ENCODE results near the gene FOXF1.

FOXF1 gene

DNA sequence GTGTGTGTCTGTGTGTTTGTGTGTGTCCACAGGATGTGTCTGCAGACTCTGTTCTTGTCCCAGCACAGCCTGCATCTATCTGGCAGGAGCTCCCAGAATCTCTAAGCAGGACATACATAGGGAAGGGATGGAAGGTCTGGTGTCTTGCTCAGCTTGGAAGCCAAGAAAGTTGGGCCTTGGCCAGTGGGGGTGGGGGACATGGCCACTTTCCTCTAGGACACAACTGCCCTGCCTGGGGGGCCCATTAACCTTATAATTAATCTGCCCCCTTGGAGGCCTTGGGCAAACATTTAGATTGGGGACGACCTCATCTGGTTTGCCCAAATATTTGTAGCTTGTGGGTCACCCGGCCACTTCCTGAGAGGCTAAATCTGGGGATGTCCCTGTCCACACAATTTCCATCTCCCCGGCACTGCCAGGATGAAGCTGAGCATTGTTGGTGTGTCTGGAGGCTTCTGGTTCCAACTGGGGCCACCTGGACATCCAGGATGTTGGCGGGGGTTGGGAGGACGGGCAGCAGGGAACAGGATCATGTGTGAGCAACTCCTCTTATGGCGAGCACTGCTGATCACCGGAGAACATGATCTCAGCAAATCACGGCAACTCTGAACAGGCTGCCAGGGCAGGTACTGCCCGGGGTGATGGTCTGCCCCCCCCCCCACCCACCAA, 17.2 kb upstream of the FOXF1 start:
- DNase-seq (ENCODE audit: low read depth in 2 of 2), result no peak

DNA sequence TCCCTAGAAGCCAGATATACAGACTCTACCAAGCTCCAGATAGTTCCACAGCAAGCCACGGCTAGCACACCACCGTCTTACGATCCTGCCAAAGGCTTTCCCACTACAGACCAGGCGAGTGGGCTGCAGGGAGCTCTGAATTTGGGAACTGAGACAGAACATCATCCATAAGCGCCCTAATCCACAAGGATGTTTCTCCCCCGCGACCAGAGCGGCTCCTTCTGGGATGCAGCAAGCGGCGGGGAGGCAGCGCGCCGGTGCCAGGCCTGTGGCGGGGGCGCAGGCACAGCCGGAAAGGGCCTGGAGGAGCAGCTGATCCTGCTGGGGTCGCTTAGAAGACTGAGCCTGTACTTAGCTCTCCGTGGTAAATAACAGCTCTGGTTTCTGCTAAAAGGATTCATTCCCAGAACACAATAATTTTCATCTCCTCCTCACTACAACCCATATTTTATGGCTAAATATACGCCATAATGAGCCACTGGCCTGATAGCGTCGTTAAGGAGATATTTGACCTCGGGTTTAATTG, 16.2 kb upstream of the FOXF1 start:
- no peak for DNase-seq (ENCODE audit: low read depth in 2 of 2)

DNA sequence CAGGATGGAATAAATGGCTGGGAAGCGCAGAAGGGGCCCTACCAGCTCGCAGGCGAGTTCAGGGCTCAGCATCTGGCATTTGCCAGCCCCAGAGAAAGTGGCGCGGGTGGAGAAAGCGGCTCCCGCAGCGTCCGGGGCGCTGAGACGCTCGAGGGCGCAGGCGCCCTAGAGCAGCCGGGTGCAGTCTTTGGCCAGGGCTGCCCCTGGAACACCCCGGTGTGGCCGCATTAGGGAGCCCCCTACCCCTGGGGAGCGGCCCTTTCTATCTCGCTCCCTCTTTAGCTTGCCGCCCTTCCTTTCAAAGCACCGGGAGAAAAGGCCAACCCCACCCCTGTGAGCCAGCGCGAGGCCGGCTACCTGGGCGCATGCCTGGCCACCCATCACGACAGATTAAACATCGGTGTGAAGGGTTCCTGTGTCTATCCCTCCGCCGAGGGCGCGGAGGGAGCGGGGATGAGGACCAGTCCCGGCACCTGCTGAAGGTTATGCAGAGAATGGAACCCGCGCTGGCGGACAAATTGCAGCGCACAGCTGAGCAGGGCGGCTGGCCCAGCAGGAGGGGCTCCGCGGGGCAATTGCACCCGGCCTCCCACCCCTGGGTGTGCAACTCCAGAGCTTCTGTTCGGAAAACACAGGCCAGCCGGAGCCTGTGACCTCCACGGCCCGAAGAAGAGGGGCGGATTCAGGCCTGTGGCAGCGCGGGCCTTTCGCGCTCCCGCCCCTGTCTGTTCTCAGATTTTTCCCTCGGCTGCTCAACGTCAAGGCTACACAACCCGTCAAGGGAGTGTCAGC, 15.6 kb upstream of the FOXF1 start:
- DNase-seq (ENCODE audit: low read depth in 2 of 2), result no peak

DNA sequence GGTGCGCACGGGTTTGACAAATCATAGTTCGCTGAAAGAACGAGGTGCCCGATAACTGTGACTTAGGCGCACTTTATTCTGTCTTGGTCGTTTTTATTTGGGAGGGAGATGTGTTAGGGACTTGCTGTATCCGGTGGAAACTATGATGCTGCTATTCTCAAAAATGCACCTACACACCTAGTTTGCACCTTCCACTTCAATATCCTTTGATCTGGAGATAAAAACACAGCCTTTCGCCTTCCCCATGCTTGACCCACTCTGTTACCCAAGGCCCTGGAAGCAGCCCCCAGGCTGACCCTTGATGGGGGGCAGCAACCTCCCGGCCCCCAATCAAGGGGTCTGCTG, 15.0 kb upstream of the FOXF1 start:
- no peak for DNase-seq (ENCODE audit: low read depth in 2 of 2)

DNA sequence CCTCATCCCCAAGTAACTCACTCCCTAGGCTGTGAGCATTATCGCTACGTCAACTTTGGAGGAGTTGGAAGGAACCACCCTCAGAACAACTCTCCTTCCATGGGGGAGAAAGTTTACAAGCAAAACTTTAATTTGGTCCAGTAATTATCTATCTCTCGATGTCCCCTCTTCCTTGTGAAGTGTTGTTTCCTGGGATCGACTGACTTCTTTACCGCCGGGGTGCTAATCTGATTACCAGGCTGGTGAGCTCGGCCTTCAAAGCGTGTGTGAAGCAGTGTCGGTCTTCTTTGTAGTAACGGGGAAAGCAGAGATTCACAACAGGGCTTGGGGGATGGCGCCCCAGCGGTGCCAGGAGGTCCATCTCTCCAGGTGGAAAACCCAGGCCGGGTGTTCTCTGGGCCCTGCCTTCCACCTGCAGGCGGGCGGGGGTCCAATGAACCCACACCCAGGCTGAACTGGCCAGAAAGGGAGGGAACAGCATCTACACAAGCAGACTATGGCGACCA, 14.5 kb upstream of the FOXF1 start:
- DNase-seq (ENCODE audit: low read depth in 2 of 2), result no peak

DNA sequence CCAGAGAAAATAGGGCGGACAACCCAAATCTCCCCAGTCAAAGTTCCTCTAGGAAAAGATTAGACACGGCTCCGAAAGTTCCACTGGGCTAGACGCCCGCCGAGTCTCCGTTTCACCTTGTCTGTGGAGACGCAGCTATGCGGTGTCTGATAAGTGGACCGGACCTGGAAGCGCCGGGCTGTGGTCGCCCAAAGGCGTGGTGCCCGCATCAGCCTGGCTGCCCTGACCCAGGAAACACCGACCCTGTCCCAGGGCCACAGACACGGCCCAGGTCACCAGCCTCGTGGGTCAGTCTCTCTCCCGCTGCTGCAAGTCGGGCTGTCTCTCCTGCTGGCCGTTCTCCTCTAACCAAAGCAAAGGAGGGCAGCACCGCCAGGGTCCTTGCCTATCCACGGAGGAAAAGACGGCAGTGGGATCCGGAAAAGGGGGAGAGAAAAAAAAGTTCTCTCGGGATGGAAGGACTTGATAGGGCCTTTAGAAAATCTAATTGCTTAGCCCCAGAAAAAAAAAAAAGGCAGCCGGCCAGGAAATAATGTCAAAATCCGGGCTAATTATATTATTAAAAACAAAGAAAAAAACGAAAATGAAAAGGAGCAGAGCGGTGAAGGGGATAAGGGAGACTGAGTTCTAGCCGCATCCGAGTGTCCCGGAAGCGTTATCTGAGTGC, 13.9 kb upstream of the FOXF1 start:
- DNase-seq (ENCODE audit: low read depth in 2 of 2), result no peak

DNA sequence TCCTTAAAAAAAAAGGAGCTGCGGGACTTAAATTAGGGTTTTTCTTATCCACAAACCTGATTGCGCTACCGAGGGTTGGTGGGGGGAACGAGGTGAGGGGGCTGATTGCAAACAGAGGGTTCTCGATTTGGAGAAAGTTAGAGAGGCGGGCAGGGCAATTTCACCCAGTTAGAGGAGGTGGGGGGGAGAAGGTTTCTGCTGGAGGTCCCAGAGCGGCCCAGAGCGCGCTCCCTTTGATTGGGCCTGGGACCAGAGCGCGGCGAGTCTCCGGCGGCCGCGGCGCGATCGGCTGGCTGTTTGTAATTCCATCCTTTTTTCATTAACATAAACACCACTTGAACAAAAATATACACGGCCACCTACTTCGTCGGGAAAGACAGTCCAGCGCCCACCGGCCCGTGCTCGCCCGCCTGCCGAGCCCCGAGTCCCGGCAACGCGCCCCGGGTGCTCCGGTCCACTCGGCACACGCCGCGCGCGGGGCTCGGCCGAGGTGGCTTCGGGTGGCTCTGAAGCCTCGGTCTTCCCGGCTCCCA, 13.3 kb upstream of the FOXF1 start:
- DNase-seq (ENCODE audit: low read depth in 2 of 2), result no peak

DNA sequence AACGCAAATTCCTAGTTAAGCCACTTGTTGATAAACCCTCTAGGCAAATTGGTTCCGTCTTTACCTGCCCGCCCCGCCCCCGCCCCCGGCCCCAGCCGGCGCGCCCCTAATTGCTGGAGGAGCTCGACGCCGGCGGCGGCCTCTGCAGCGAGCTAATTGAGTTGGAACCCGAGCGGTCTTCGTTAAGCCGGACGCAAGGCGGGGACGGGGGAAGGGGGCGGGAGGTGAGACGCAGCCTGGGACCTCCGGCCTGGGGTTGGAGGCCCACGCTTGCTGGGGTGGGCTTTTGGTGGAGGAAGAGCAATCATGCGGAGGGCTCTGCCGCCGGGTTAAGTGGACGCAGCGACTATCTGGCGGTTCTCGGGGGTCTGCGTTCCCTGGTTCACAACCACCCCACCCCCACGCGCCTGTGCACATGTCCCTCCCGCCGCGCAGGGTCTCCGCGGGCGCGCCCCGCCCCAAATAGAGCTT, 12.7 kb upstream of the FOXF1 start:
- no peak for DNase-seq (ENCODE audit: low read depth in 2 of 2)

DNA sequence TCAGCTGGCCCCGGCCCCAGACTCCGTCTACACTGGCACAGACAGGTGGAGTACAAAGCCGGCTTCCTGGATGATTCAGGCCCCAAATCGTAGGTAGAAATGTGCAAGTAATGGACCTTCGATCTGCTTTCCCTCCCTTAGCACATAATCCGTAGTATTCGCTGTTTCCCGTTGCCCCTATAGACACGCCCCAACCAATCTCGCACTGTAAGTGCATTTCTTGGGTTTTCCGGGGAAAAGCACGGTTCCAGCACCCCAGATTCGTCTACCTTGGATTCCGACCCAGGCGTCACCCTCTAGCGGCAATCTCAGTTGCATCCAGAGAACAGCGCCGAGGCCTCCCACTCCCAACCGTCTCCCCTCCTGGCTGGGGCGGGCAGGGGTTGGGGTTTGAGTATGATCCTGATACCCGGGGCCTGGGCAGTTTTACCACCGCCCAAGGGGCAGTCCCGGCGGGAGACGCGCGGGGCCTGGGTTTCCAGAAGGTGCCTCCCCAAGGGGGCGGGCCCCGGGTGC, 12.1 kb upstream of the FOXF1 start:
- no peak for DNase-seq (ENCODE audit: low read depth in 2 of 2)

DNA sequence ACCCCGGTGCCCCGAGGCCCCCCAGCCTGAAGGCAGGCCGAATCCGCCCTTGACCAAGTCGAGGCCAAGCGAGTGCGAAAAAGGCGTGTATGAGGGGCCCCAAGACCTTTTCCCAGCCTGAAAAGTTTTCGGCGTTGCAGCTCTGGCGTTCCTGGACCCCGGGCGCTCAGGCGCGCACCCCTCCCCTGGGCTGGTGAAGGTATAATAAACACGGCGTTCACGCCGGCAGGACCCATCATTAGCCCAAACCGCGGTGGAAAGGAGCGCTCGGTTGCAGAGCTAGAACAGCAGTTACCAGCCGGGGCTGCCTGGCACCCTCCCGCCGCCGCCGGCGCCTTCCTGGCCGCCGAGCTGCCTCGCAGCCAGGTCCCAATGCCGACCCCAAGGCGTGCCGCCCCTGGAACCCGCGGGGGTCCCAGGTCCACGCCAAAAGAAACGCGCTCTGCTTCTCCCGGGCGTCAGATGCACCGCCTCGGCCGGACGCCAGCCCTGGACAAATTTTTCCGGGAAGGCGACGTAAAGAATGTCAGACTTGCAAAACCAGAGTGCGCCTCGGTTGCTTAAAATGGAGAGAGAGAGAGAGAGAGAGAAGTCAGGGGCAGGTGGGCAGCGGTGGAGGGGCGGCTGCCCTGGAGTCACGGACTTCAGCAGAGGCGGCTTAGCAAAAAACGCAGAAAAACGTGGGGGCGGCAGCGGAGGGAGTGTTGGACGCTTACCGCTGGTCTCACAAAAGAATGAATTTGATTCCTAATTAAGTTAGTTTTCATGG, 11.5 kb upstream of the FOXF1 start:
- DNase-seq (ENCODE audit: low read depth in 2 of 2), result no peak

DNA sequence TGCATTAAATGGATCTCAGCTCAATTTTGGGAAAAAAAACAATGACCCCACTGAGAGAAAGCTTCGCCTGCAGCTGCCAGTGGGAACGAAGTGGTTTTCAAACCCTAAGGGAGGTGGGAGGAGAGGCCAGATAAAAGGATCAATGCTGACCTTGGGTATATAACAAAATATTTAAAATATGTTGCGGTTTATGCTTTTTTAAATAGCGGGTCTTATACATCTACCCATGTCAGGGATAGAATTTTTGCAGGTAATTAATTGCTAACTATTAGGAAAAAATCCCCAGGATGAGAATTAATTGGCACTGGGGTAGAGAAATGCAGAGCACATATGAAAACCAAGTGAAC, 10.9 kb upstream of the FOXF1 start:
- DNase-seq (ENCODE audit: low read depth in 2 of 2), result no peak

DNA sequence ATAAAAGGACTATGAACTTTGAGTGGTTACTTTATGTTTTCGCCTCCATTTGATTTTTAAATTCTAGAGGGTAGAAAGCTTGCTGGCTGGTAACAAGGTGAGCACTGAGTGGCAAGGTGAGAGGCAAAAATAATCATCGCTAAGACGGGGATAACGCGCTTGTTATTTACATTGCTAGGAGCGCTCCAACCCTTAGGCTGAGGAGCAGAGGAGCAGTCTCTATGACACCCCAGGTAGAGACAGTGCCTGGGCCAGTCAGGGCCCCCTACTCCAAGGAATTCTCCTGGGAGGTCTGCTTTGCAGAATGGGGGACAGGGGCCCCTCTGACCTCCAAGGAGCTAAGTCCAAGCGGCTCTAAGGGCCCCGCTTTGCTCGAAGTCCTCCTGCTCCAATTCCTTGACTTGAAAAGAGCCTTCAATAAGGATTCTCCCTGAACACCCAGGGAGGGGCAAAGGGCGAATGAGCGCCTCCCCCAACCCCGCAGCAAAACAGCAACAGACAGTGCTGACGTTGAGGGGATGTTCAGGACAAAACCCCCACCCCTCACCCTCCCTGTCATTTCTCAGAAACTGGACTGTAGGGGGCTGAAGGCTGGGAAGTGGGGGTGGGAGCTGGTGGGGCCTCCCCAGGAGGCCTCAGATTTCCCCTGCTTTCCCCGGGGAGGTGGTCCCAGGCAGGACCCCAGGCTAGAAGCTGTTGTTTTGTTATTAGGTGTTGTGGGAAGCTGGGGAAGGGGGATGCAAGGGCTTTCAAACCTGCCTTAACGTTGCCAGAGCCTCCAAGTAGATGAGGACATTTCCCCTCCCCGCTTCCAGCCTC, 10.2 kb upstream of the FOXF1 start:
- no peak for DNase-seq (ENCODE audit: low read depth in 2 of 2)

DNA sequence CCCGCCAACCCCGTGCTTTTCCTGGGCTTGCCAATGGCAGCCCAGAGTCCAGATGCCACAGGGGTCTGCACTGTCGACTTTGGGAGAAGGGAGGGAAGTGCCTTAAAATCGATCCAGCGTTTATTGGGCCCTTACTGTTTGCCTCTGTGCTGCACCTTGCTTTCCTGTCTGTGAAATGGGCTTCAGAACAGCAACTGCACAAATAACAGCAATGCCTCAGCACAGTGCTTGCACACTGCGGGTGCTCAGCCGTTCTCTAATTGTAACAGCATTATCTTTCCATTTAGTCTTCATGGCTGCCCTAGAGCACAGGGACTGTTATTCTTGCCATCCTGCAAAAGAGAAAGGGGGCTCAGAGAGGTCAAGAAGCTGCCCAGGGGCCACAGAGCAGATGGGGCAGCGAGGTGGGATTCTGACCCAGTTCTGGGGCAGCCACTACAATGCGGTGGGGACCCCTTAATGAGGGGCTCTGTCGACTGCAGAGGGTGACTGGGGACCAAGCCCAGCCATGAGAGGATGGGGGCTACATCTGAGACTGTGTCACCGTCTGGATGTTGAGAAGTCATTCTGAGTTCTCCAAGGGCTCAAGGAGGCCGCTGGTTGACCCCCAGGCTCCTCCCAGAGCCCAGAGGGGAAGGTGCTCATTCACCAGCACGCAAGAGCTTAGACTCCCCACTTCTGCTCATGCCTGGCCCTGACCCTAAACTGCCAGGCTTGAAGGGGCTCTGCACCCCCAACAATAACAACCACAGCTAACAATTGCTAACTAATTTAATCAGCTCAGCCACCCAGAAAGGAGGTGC, 9.4 kb upstream of the FOXF1 start:
- no peak for DNase-seq (ENCODE audit: low read depth in 2 of 2)

DNA sequence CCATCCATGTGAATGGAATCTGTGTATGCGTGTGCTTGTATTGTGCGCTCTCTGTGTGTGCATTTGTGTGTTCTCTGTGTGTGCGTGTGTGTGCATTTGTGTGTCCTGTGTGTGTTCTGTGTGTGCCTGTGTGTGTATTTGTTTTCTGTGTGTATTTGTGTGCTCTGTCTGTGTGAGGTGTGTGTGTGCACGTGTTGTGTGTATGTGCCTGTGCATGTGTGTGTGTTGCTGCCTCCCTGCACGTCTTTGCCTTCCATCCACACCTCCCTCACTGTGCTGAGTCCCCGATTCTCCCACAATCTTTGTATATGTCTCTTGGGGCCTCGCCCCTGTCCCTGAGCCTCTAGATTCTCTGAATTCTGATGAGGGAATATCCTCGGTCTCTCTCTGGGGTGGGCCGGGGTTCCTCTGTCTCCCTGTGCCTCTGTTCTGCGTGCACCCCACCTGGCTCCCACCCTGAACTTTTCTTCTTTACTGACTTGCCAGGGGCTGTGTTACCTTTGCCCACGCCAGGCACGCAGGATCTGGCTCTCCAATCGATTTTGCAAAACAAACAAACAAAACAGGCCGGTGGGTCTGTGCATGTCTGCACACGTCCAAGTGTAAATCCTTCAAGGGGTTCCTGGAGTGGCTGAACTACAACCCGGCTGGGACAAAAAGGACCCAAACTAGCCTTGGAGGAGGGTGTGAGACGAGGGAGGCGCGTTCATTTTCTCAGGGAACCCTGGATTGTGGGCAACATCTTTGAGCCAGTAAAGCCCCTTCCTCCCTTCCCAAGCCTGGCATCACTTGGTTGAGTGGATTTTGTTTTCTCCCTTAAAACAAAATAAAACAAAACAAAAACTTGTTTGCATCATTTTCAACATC, 8.1 kb upstream of the FOXF1 start:
- DNase-seq (ENCODE audit: low read depth in 2 of 2), result no peak

DNA sequence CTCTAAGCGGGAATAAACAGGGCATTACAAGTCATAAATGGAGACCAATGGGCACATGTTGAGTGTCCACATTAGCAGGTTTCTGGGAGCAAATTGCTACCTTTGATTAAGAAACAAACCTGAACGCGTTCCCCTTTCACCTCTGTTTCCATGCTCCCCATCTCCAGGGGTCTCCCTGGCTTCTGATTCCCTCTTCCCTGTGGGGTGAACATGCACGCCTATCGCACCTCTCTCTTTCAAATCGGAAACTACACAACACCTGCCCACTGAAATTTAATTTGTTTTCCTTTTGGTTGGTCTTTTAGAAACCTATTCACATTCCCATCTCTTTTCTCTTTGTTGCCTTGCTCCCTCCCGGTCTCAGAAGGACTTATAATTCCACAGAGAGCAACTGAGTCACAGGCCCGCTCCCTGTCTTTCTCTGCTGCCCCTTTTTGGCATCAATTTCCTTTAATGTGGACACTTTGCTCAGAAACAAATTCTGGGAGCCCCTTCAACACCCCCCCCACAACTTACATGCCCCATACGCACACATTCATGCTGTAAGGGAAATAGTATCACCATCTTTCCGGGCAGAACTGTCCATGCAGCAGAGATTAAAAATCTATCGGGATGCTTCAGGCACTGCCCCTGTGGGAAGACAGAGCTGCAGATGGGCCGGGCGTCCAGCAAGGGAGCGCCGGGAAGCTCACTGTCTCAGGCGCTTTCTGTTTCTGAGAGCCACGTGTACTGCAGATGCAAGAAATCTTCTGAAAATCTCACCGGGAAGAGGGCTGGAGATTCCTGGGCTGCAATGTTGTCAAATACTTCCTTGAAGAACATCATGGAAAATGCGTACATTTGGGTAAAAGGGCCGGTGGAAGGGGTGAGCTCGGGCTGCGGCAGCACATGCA, 7.2 kb upstream of the FOXF1 start:
- no peak for DNase-seq (ENCODE audit: low read depth in 2 of 2)

DNA sequence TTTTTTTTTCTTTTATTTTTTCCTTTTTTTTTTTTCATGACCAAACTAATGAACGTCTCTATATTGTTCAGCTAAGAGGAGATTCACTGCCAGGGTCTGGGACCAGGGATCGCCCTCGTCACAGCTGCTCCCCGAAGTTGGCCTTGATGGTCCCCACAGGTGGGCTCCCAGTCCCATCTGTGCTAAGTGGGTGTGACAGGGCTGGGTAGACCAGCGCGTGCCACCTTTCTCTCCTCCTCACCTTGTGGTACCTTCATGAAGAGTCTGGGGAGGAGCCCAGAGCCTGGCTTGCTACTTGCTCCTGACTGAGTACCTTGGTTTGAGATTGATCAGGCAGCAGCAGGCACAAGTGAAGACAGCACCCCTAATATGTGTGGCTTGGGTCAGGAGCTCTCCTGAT, 6.5 kb upstream of the FOXF1 start:
- DNase-seq (ENCODE audit: low read depth in 2 of 2), result no peak

DNA sequence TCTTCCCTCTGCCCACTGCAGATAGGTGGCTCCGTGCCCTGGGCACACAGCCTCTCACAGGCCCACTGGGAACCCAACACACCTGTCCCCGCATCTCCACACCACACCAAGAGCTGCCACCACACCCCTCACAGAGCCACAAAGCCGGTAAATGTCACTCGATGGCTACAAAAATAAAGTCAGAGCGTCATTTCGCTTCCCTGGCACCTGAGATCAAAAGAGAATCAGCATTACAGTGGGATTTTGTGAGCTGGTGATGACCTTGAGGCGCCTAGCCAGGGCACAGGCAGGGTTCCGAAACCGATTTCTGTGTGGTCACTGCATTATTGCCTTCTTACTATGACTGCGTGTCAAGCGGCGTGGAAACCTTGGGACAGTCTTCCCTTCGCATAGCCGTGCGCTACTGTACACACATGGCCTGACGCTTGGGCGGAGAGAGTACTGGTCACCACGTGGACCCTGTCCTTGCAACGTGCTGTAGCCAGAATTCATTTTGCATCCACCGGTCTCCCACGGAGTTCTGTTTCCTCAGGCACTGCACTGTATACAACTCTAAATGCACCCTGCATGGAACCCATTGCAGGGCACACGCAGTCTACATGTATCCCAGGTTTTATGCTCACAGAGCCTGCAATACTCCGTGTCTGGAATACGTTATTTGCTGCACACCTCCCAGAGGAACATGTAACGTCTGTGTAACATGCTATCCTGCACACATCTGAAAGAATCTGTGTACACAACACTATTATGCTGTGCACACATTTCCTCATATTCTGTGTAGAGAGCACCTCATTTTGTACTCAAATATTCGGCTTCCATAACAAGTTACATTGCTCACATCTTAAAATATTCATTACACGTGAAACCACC, 5.8 kb upstream of the FOXF1 start:
- DNase-seq (ENCODE audit: low read depth in 2 of 2), result no peak

All from stimulated activated CD4-positive, alpha-beta T cell treated with anti-CD3 and anti-CD28 coated beads, Interleukin-4, amount 100 ng/mL, for 48 hours (primary cell).